ENCODE data around the gene NFYA. TPM values are rescaled to one million over a fixed set of nuclear protein-coding genes. Genes with fewer than 3 reads are reported as not detected.

Gene NFYA
- polyA plus RNA-seq, 2 of the 4 experiments (the other 2 are of a cell fraction), result 11.2 to 17.0 TPM

DNA sequence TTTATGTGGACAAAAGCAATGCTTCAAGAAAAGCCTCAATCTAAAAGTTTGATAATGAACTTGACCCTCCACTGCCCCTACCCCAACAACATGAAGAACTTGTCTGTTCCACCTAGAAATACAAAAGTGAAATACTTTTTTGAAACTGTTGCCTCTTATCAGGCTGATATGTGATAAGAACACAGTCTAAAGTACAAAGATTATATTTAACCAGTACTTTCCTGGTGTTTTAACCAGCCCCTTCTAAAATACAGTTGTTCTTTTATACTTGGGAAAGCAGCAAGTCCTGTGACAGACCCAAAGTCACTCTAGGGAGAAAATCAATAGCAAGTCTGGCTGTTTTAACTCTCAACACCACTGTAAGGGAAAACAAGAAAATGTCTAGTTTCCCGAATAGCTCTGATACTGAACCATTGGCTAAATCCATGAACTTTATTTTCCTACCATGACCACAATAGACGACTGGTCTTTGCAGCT, 7.2 kb upstream of the NFYA start:
- TF ChIP-seq BHLHE40 (IDR thresholded peaks at IDR 0.05; ENCODE audit: low read depth, low read length) (no peak), EP300 (IDR thresholded peaks at IDR 0.05) (no peak), CHD2 (IDR thresholded peaks at IDR 0.05; ENCODE audit: low read length, partially characterized antibody) (no peak), RNF2 (IDR thresholded peaks at IDR 0.05; ENCODE audit: borderline replicate concordance, low read depth) (no peak), NFE2L2 (conservative IDR thresholded peaks at IDR 0.05; ENCODE audit: low read length) (no peak), HOXB5 (CRISPR knock-in tag; IDR thresholded peaks at IDR 0.05) (no peak), CHD4 (IDR thresholded peaks at IDR 0.05; ENCODE audit: borderline replicate concordance) (no peak), KDM1A (IDR thresholded peaks at IDR 0.05; ENCODE audit: low read depth) (no peak), BCL3 (IDR thresholded peaks at IDR 0.05) (no peak), GATA3 (IDR thresholded peaks at IDR 0.05; ENCODE audit: borderline replicate concordance) (no peak), FOSL2 (IDR thresholded peaks at IDR 0.05) (no peak), FOSL2 (CRISPR knock-in tag; IDR thresholded peaks at IDR 0.05) (no peak), ZFP36 (IDR thresholded peaks at IDR 0.05; ENCODE audit: borderline replicate concordance, partially characterized antibody) (no peak), RCOR1 (IDR thresholded peaks at IDR 0.05; ENCODE audit: low read depth, low read length) (no peak), FOXS1 (CRISPR knock-in tag; IDR thresholded peaks at IDR 0.05) (no peak), PHF8 (IDR thresholded peaks at IDR 0.05; ENCODE audit: borderline replicate concordance, low read depth) (no peak), RAD21 (conservative IDR thresholded peaks at IDR 0.05 in 1 of 2, IDR thresholded peaks at IDR 0.05 in 1 of 2) (no peak), ZSCAN20 (CRISPR knock-in tag; IDR thresholded peaks at IDR 0.05) (no peak), CEBPB (IDR thresholded peaks at IDR 0.05) (no peak)
- TF ChIP-seq, protein P1, sequence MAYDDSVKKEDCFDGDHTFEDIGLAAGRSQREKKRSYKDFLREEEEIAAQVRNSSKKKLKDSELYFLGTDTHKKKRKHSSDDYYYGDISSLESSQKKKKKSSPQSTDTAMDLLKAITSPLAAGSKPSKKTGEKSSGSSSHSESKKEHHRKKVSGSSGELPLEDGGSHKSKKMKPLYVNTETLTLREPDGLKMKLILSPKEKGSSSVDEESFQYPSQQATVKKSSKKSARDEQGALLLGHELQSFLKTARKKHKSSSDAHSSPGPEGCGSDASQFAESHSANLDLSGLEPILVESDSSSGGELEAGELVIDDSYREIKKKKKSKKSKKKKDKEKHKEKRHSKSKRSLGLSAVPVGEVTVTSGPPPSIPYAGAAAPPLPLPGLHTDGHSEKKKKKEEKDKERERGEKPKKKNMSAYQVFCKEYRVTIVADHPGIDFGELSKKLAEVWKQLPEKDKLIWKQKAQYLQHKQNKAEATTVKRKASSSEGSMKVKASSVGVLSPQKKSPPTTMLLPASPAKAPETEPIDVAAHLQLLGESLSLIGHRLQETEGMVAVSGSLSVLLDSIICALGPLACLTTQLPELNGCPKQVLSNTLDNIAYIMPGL (CRISPR knock-in tag; IDR thresholded peaks at IDR 0.05; ENCODE audit: borderline replicate concordance), result no peak
- TF ChIP-seq, protein P2, sequence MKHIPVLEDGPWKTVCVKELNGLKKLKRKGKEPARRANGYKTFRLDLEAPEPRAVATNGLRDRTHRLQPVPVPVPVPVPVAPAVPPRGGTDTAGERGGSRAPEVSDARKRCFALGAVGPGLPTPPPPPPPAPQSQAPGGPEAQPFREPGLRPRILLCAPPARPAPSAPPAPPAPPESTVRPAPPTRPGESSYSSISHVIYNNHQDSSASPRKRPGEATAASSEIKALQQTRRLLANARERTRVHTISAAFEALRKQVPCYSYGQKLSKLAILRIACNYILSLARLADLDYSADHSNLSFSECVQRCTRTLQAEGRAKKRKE (CRISPR knock-in tag; IDR thresholded peaks at IDR 0.05; ENCODE audit: low read depth), result no peak
- ATAC-seq (no peak), FAIRE-seq (no peak), DNase-seq (ENCODE audit: low read depth in 1 of 2, low spot score in 1 of 2) (no peak)
- 90% methylated on average over 2 of the region's 2 CpGs for WGBS (ENCODE audit: missing lambda C conversion rate)
- no peak overlapping the region for H3K4me2 ChIP-seq
- peaks cover 3% of the 10 kb centered on the region; the same call in 1 of the 3 replicates for H3K4me1 ChIP-seq
- ChIA-PET CTCF (interaction anchor here (0.6 to 1.1 kb wide), 6 partner anchors 9 to 676 kb away, joined by 3 to 5 read pairs (median 4); no protein-coding TSS in a partner anchor), POLR2A (no interaction called here)
- no peak overlapping the region for H3K4me3 ChIP-seq
- no peaks in the 10 kb centered on the region for H3K9me3 ChIP-seq
- H3K27ac ChIP-seq, result no peak overlapping the region

- H3K4me3 ChIP-seq, result no peak overlapping the region
- H3K27ac ChIP-seq, result no peak overlapping the region
- 33% methylated on average over 3 of the region's 3 CpGs for WGBS (ENCODE audit: missing lambda C conversion rate)
- no peak overlapping the region for H3K4me2 ChIP-seq
- DNase-seq (ENCODE audit: low read depth in 1 of 2, low spot score in 1 of 2), result peak; percentile 10 to 77
- peak in 1 of 2 experiments; percentile 39; a peak in 2 of 6 replicates for ATAC-seq
- H3K4me1 ChIP-seq, result peaks cover 9% of the 10 kb centered on the region; the same call in 2 of the 3 replicates
- CTCF ChIA-PET, result interaction anchor here (0.7 to 1.5 kb wide), 4 partner anchors 9 to 178 kb away, joined by 3 to 6 read pairs (median 4); no protein-coding TSS in a partner anchor
- no peaks in the 10 kb centered on the region for H3K9me3 ChIP-seq
- FAIRE-seq, result no peak
- POLR2A ChIA-PET, result no interaction called here
- TF ChIP-seq PHF8 (IDR thresholded peaks at IDR 0.05; ENCODE audit: borderline replicate concordance, low read depth) (no peak), MAZ (IDR thresholded peaks at IDR 0.05; ENCODE audit: borderline replicate concordance, low read depth, low read length) (no peak), E2F6 (IDR thresholded peaks at IDR 0.05; ENCODE audit: borderline replicate concordance, low read depth) (no peak), KDM1A (IDR thresholded peaks at IDR 0.05; ENCODE audit: low read depth) (no peak), FOXS1 (CRISPR knock-in tag; IDR thresholded peaks at IDR 0.05) (no peak), EHMT2 (IDR thresholded peaks at IDR 0.05; ENCODE audit: low read depth) (no peak), ZFP36 (IDR thresholded peaks at IDR 0.05; ENCODE audit: borderline replicate concordance, partially characterized antibody) (no peak), BHLHE40 (IDR thresholded peaks at IDR 0.05; ENCODE audit: low read depth, low read length) (no peak), MAX (IDR thresholded peaks at IDR 0.05) (no peak), RAD21 (conservative IDR thresholded peaks at IDR 0.05 in 1 of 2, IDR thresholded peaks at IDR 0.05 in 1 of 2) (peak; percentile 75 to 78), SMC3 (IDR thresholded peaks at IDR 0.05) (peak; percentile 63), CBX8 (IDR thresholded peaks at IDR 0.05) (no peak)
- TF ChIP-seq, protein P3, sequence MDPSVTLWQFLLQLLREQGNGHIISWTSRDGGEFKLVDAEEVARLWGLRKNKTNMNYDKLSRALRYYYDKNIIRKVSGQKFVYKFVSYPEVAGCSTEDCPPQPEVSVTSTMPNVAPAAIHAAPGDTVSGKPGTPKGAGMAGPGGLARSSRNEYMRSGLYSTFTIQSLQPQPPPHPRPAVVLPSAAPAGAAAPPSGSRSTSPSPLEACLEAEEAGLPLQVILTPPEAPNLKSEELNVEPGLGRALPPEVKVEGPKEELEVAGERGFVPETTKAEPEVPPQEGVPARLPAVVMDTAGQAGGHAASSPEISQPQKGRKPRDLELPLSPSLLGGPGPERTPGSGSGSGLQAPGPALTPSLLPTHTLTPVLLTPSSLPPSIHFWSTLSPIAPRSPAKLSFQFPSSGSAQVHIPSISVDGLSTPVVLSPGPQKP (IDR thresholded peaks at IDR 0.05; ENCODE audit: low read depth, low read length), result no peak
- TF ChIP-seq, protein P4, sequence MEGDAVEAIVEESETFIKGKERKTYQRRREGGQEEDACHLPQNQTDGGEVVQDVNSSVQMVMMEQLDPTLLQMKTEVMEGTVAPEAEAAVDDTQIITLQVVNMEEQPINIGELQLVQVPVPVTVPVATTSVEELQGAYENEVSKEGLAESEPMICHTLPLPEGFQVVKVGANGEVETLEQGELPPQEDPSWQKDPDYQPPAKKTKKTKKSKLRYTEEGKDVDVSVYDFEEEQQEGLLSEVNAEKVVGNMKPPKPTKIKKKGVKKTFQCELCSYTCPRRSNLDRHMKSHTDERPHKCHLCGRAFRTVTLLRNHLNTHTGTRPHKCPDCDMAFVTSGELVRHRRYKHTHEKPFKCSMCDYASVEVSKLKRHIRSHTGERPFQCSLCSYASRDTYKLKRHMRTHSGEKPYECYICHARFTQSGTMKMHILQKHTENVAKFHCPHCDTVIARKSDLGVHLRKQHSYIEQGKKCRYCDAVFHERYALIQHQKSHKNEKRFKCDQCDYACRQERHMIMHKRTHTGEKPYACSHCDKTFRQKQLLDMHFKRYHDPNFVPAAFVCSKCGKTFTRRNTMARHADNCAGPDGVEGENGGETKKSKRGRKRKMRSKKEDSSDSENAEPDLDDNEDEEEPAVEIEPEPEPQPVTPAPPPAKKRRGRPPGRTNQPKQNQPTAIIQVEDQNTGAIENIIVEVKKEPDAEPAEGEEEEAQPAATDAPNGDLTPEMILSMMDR (IDR thresholded peaks at IDR 0.05), result peak; percentile 84
Measured at GRCh38 chr6:41066867-41067304, 5.9 kb upstream of the NFYA start.

Measured in A549 (cell line).